Vagina (tissue), 2 donors: ENCODE measurements around the gene GPR153. TPM values are rescaled to one million over a fixed set of nuclear protein-coding genes. Genes with fewer than 3 reads are reported as not detected.
"Not testable (repeated sequence)": the region's sequence is repeated elsewhere in the genome, so short reads cannot be mapped to it uniquely, and the experiment has no call there.

Source experiments
- DNase-seq, 2 donors: peaks; one replicate each; pipeline ENCODE4 v3.0.0-alpha.2; 2017; ENCODE audit errors: extremely low spot score in 2 of 2
- H3K27ac ChIP-seq: fragments of 200-600 bp; sonication (generic); one replicate; pipeline ENCODE4 v1.5.1; 2019
- H3K27me3 ChIP-seq: fragments of 200-600 bp; sonication (generic); one replicate; pipeline ENCODE4 v1.5.1; 2019
- H3K36me3 ChIP-seq, 2 donors: fragments of 200-600 bp; sonication (generic); one replicate each; pipeline ENCODE4 v1.5.1; 2017 to 2019
- H3K4me1 ChIP-seq: fragments of 200-600 bp; sonication (generic); one replicate; pipeline ENCODE4 v1.5.1; 2019
- H3K4me3 ChIP-seq, 2 donors: fragments of 200-600 bp; sonication (generic); 1 replicate in 1 of 2; 2 replicates in 1 of 2; pipeline ENCODE4 v1.5.1; 2016 to 2019
- H3K9me3 ChIP-seq: fragments of 200-600 bp; sonication (generic); one replicate; pipeline ENCODE4 v1.5.1; 2019
- CTCF ChIP-seq, 3 experiments: fragments of 450-650 bp in 2 of 3; fragments of 200-600 bp in 1 of 3; sonication (generic) in 1 of 3; IDR thresholded peaks; one replicate each; pipeline ENCODE4 v1.5.1; 2017 to 2019; ENCODE audit warnings: antibody characterized with exemption in 3 of 3, mild to moderate bottlenecking in 2 of 3, moderate library complexity in 2 of 3
- POLR2A ChIP-seq, 2 donors: fragments of 450-650 bp; IDR thresholded peaks; one replicate each; pipeline ENCODE4 v1.6.1; 2017; ENCODE audit warnings: antibody characterized with exemption in 2 of 2, mild to moderate bottlenecking in 2 of 2, moderate library complexity in 2 of 2
- POLR2AphosphoS5 ChIP-seq, 2 donors: sonication (generic); formaldehyde crosslinking; IDR thresholded peaks; one replicate each; pipeline ENCODE4 v1.9.0; 2017; ENCODE audit warnings: antibody characterized with exemption in 2 of 2, mild to moderate bottlenecking in 2 of 2, low read depth in 1 of 2; ENCODE audit not compliant: insufficient read depth in 1 of 2
- intact Hi-C: fragments of 100-400 bp; cut with DNase I; formaldehyde crosslinking; loops from one replicate; pipeline ENCODE4 v1.15.1; 2023
- total RNA-seq: library from RNA; depleted of rRNA; stranded (reverse); fragments of >200 nt; gene quantifications from one replicate; pipeline ENCODE4 v1.2.3, GENCODE V29; 2016

GPR153 gene
- total RNA-seq, 1 donor from 2014 or later, result 11.5 TPM

GRCh38 chr1:6223617-6224016 is 37.3 kb downstream of the GPR153 start:
- no peak for TF ChIP-seq POLR2AphosphoS5 (IDR thresholded peaks at IDR 0.05; ENCODE audit: insufficient read depth in 1 of 2, low read depth in 1 of 2)
- TF ChIP-seq POLR2A (IDR thresholded peaks at IDR 0.05), result no peak
- no peak for TF ChIP-seq CTCF (IDR thresholded peaks at IDR 0.05)
- Histone ChIP-seq H3K27ac (no peak overlapping the region), H3K27me3 (no peaks in the 10 kb centered on the region), H3K4me1 (peaks cover 10% of the 10 kb centered on the region), H3K9me3 (no peaks in the 10 kb centered on the region), H3K4me3 (no peak overlapping the region), H3K36me3 (peaks cover 0 to 49% of the 10 kb centered on the region in 2 donors)
- DNase-seq, result no peak
- intact Hi-C loops, result no loop called here

DNA sequence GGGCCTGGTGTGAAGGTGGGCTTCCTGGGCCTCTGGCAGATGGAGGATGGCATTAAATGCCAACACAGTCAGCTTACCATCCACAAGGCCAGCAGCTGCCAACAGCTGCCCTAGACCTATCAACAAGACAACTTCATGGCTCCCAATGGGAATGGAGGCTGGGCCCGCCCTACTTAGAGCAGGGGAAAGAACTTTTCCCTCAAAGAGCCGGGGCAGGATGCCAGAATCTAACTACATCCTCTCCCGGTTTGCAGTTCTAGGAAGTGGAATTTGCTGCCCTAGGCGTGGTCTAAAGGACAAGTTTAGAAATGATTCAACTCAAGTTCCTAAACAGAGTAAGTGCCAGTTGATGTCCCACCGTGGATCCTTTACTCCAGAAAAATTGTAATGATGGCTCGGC is 38.3 kb downstream of the GPR153 start:
- H3K4me1 ChIP-seq, result peaks cover 10% of the 10 kb centered on the region
- TF ChIP-seq POLR2A (IDR thresholded peaks at IDR 0.05) (no peak), POLR2AphosphoS5 (IDR thresholded peaks at IDR 0.05; ENCODE audit: insufficient read depth in 1 of 2, low read depth in 1 of 2) (no peak), CTCF (IDR thresholded peaks at IDR 0.05) (no peak)
- no peak overlapping the region for H3K4me3 ChIP-seq
- no peaks in the 10 kb centered on the region for H3K9me3 ChIP-seq
- no peaks in the 10 kb centered on the region for H3K27me3 ChIP-seq
- peak overlapping the region; percentile 24 for H3K27ac ChIP-seq
- intact Hi-C loops, result no loop called here
- H3K36me3 ChIP-seq, result peaks cover 0 to 45% of the 10 kb centered on the region in 2 donors
- no peak for DNase-seq

- intact Hi-C loops, result no loop called here
- Histone ChIP-seq H3K27ac (no peak overlapping the region), H3K36me3 (peaks cover 0 to 32% of the 10 kb centered on the region in 2 donors), H3K27me3 (no peaks in the 10 kb centered on the region), H3K9me3 (no peaks in the 10 kb centered on the region), H3K4me3 (no peak overlapping the region), H3K4me1 (peaks cover 10% of the 10 kb centered on the region)
- TF ChIP-seq CTCF (IDR thresholded peaks at IDR 0.05) (no peak), POLR2A (IDR thresholded peaks at IDR 0.05) (no peak), POLR2AphosphoS5 (IDR thresholded peaks at IDR 0.05; ENCODE audit: insufficient read depth in 1 of 2, low read depth in 1 of 2) (no peak)
- no peak for DNase-seq
Measured at GRCh38 chr1:6221210-6221784, 39.6 kb downstream of the GPR153 start.

- TF ChIP-seq POLR2A (IDR thresholded peaks at IDR 0.05) (no peak), POLR2AphosphoS5 (IDR thresholded peaks at IDR 0.05; ENCODE audit: insufficient read depth in 1 of 2, low read depth in 1 of 2) (peak; percentile 51 to 74), CTCF (IDR thresholded peaks at IDR 0.05) (no peak)
- intact Hi-C loops, result no loop called here
- Histone ChIP-seq H3K27ac (no peak overlapping the region), H3K36me3 (peaks cover 0 to 25% of the 10 kb centered on the region in 2 donors), H3K27me3 (no peaks in the 10 kb centered on the region), H3K9me3 (no peaks in the 10 kb centered on the region), H3K4me3 (no peak overlapping the region), H3K4me1 (peaks cover 10% of the 10 kb centered on the region)
- DNase-seq, result no peak
Measured at GRCh38 chr1:6220236-6220635, 40.7 kb downstream of the GPR153 start.

DNA sequence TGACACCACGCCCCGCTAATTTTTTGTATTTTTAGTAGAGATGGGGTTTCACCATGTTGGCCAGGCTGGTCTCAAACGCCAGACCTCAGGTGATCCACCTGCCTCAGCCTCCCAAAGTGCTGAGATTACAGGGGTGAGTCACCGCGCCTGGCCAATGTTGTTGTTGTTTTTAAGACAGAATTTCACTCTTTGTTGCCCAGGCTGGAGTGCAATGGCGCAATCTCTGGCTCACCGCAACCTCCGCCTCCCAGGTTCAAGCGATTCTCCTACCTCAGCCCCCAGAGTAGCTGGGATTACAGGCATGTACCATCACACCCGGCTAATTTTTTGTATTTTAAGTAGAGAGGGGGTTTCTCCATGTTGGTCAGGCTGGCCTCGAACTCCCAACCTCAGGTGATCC is 41.3 kb downstream of the GPR153 start:
- H3K9me3 ChIP-seq, H3K4me3 ChIP-seq, H3K27me3 ChIP-seq, intact Hi-C loops, DNase-seq: not testable (repeated sequence)
- H3K36me3 ChIP-seq, result peaks cover 0 to 19% of the 10 kb centered on the region in 2 donors
- peak overlapping the region; percentile 44 for H3K27ac ChIP-seq
- peaks cover 10% of the 10 kb centered on the region for H3K4me1 ChIP-seq
